GM12878 (cell line): ENCODE measurements around the gene ZFP62.
"Not testable (repeated sequence)": the region's sequence is repeated elsewhere in the genome, so short reads cannot be mapped to it uniquely, and the experiment has no call there.

Experiments used
- CEBPB ChIP-seq, 2 experiments: fragments of 150-350 bp in 1 of 2; IDR thresholded peaks; 2 replicates each; pipeline ENCODE4 v1.6.1; 2012 to 2014; ENCODE audit warnings: low read depth in 2 of 2, low read length in 2 of 2, borderline replicate concordance in 1 of 2, inconsistent platforms in 1 of 2
- CREB1 ChIP-seq: IDR thresholded peaks from 2 replicates; pipeline ENCODE4 v1.6.1; 2012; ENCODE audit warnings: low read depth, mild to moderate bottlenecking, inconsistent platforms
- EZH2 ChIP-seq: IDR thresholded peaks from 2 replicates; pipeline ENCODE4 v1.6.1; 2012; ENCODE audit warnings: low read depth, mild to moderate bottlenecking, control low read depth, inconsistent platforms, low read length, borderline replicate concordance; ENCODE audit not compliant: control insufficient read depth
- JUNB ChIP-seq: IDR thresholded peaks from 2 replicates; pipeline ENCODE4 v1.6.1; 2016; ENCODE audit warnings: antibody characterized with exemption, mild to moderate bottlenecking

GRCh38 chr5:180827374-180827773 is 33.7 kb downstream of the ZFP62 start:
- TF ChIP-seq CREB1; CEBPB (IDR thresholded peaks at IDR 0.05; ENCODE audit: borderline replicate concordance in 1 of 2, low read depth in 2 of 2, low read length in 2 of 2); EZH2; JUNB: not testable (repeated sequence)
